ENCODE measurements around the gene PRMT2.
A peak's percentile ranks its signal among the peaks of the same experiment; 100 is the strongest.
"Not testable (repeated sequence)": the region's sequence is repeated elsewhere in the genome, so short reads cannot be mapped to it uniquely, and the experiment has no call there.

The PRMT2 gene

GRCh38 chr21:46617267-46618051 lies 18.0 kb upstream of the PRMT2 start:
- DNase-seq (ENCODE audit: low read depth in 3 of 3) = no peak

DNA sequence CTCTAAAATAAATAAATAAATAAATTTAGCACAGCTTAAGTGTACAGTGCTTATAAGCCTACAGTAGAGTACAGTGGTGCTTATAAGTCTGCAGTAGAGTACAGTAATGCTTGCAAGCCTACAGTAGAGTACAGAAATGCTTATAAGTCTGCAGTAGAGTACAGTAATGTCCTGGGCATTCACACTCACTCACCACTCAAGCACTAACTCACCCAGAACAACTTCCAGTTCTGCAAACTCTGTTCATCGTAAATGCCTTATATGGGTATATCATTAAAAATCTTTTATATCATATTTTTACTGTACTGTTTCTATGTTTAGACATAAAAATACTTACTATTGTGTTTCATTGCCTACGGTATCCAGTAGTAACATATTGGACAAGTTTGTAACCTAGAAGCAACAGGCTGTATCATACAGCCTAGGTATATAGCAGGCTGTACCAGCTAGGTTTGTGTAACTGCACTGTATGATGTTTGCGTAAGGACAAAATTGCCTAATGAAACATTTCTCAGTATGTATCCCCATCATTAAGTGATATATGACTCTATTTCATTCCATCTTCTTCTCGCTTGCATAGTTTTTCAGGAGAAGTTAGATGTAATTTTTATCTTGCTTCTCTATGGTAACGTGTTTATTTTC lies 16.6 kb upstream of the PRMT2 start:
- DNase-seq (ENCODE audit: low read depth in 3 of 3) = no peak

GRCh38 chr21:46619846-46620245 lies 15.6 kb upstream of the PRMT2 start:
- DNase-seq (ENCODE audit: low read depth in 3 of 3) = no peak

GRCh38 chr21:46620846-46621245 lies 14.6 kb upstream of the PRMT2 start:
- no peak for DNase-seq (ENCODE audit: low read depth in 3 of 3)

DNA sequence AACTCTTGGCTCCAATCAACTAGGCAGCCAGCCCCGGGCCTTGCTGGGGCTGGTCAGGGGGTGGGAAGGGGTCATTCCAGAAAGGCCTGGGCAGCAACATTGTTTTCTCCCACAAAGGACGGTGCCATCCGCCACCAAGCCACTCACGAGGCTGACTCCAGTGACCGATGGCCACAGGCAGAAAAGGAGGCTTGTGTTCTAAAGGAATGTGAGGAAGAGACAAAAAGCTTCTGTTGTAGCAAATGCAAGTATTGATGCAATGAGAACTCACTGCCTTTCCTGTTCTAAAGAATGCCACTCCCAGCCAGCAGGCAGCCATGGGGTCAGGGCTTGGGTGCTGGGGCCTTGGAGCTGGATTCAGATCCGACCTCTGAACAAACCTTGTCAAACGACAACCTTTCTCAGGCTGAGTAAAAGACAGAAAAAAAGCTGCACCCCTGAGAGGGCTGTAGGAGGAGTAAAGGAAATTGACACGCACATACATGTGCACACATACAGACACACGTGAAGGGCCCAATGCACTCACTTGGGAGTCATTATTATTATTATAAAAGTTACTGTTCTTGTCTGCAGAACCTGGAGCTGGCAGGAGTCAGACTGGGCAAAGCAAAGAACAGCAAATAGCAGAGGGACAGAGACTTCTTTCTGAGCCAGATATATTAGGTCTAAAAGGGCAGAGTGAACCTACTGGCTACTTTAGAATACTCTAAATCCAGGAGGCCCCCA lies 13.9 kb upstream of the PRMT2 start:
- no peak for DNase-seq (ENCODE audit: low read depth in 3 of 3)

DNA sequence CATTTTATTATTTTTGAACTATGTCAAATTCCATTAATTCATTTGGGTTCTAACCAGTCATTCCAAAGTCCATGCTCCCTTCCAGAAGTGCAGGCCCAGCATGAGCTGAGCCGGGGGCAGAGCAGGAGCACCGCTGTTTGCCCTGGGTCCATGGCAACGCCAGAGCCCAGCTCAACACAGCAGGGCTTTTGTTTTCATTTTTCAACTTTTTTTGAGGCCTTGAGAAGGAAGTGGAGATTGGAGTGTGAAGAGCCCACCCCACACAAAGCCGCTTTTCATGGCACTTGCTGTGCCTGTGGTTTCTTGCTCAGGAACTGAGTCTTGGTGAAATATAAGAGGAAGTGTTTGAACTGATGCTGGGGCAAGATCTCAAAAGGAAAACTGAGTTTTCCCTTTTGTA lies 13.2 kb upstream of the PRMT2 start:
- DNase-seq (ENCODE audit: low read depth in 3 of 3) = no peak

DNA sequence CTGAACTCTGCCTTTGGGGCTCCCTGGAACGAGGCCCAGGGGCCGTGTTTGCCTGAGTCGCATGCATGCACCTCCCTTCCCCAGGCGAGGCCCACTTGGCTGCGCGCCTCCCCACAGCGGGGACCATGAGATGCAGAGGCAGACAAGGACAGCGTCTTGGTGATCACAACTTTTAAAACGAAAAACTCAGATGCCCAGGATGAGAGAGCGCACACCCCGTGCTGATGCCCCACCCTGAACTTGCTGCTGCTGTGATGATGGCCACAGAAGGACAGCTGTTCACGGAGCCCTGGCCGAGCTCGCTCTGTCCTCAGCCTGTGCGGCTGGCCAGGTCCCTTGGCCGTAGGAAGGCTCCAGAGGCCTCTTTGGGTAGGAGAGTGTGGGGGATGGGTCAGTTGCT lies 11.4 kb upstream of the PRMT2 start:
- DNase-seq (ENCODE audit: low read depth in 3 of 3) = no peak

DNA sequence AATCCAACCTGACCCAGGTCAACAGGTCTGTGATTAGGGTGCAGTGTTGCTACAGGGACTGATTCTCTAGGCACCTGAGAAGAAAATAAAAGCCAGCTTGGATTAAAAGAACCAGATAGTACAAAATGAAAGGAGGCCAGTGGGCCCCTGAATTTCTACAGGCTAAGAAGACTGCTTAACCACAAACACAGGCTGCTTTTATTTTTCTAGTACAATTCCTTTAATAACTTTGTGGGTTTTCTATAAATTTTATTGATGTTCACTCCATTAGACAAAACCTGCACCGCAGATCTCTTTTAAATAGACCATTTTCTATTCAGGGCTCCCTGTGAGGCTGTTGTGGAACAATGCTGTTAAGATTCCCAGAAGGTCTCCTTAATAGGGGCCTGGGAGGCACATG lies 9.7 kb upstream of the PRMT2 start:
- DNase-seq (ENCODE audit: low read depth in 3 of 3) = no peak

GRCh38 chr21:46626536-46626935 lies 8.9 kb upstream of the PRMT2 start:
- DNase-seq (ENCODE audit: low read depth in 3 of 3) = no peak

DNA sequence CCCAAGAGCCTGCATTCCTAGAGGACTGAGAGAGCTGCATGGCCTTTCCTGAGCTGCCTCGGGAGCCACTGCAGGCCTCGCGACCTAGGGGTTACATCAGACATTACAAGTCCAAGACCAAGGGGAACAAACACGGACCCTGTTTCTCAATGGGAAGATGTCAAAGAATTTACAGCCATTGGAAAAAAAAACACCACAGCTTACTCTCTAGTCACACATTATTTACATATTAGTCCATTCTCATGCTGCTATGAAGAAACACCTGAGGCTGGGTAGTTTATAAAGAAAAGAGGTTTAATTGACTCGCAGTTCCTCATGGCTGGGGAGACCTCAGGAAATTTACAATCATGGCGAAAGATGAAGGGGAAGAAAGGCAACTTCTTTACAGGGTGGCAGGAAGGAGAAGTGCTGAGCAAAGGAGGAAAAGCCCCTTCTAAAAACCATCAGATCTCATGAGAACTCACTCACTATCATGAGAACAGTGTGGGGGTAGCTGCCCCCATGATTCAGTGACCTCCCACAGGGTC lies 8.4 kb upstream of the PRMT2 start:
- no peak for DNase-seq (ENCODE audit: low read depth in 3 of 3)

DNA sequence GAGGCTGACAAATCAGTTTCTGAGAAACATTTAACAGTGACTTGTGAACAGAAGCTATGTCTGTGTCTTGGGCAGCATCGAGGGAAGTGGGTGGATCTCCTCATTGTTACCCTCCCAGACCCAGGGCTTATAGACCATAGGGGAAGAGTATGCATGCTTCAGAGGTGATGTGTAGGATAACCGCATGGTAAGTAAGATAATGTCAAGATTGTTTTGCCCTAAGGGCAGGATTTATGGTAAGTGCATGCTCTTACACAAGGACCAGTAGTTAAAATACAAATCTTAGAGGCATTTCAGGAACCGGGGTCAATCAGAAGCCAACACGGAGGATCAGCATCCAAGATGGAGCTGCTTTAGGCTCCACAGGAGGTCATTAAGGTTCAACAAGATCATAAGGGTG lies 7.7 kb upstream of the PRMT2 start:
- DNase-seq (ENCODE audit: low read depth in 3 of 3) = no peak

DNA sequence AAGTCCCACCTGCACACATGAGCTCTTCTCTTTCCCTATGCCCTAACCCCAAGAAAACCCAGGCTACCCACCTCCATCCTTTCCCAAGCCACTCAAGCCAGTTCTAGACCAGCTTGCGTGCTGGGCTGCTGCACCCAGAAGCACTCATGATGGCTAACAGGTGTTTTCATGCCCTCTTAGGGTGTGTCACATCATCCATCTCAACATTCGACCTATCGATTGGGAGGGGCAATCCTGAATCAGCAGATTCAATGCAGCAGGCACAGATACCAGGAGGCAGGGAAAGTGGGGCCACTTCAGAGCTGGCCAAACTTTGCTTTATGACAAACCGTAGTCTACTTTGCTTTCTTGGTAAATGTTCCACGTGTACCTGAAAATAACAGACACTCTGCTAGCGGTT lies 6.6 kb upstream of the PRMT2 start:
- no peak for DNase-seq (ENCODE audit: low read depth in 3 of 3)

DNA sequence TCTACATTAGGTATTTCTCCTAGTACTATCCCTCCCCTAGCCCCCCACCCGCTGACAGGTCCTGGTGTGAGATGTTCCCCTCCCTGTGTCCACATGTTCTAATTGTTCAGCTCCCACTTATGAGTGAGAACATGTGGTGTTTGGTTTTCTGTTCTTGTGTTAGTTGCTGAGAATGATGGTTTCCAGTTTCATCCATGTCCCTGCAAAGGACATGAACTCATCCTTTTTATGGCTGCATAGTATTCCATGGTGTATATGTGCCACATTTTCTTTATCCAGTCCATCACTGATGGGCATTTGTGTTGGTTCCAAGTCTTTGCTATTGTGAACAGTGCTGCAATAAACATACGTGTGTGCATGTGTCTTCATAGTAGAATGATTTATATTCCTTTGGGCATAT lies 4.6 kb upstream of the PRMT2 start:
- DNase-seq (ENCODE audit: low read depth in 3 of 3) = not testable (repeated sequence)

DNA sequence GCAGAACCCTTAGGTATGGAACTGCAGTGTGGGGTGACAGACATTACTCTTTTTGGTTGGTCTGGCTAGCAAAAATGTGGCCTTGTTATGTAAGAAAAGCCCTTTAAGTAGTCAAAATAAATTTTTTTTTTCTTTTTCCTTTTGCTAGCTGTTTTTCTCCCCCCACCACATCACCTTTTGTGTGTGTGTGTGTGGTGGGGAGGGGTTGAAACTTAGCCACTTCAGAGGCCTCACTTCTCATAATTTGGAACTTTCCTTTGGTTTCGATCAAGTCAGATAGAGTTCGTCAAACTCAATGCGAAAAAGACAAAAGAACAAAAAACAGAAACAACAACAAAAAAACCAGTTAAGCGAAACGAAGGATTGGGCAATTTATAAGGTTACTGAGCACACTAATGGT lies 1.9 kb upstream of the PRMT2 start:
- DNase-seq (ENCODE audit: low read depth in 3 of 3) = no peak

GRCh38 chr21:46634427-46634826 lies 1.0 kb upstream of the PRMT2 start:
- DNase-seq (ENCODE audit: low read depth in 3 of 3) = no peak

GRCh38 chr21:46634966-46635323 lies 529 bp upstream of the PRMT2 start:
- peak in 1 of 3 experiments; percentile 13 for DNase-seq (ENCODE audit: low read depth in 3 of 3)

- no peak for DNase-seq (ENCODE audit: low read depth in 3 of 3)
These were observed 673 bp downstream of the PRMT2 start for GRCh38 chr21:46636181-46636512.

GRCh38 chr21:46636550-46637285 lies 1.2 kb downstream of the PRMT2 start:
- DNase-seq (ENCODE audit: low read depth in 3 of 3) = no peak

DNA sequence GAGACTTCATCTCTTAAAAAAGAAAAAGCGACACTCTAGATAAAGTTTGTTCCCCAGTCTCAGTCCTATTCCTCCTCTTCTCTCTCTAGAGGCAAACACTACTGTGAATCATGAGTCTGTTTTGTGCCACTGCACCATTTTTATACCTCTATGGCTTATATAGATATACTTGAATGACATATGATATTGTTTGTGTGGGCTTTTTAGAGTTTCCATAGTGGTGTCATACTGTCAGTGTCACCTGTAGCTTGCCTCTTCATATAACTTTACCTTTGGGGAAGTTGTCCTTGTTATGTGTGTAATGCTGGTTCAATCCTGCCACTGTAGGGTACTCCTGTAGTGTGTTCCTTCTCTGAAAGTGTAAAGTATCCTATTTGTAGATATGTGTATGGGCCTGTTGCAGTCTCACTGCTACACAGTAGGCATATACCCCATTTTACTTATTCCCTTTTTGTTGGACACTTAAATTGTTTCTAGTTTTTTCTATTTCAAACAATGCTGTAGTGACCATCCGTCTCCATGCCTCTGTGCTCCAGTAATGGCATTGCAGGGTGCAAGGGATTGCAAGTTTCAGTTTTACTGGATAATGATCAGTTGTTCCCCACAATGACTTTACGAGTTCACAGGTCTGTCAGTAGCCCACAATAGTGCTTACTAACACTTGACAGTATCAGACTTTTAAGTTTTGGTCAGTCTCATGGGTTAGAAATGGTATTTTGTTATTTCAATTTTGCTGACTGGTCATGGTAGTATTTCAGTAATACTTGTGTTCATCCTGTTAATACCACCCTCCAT lies 2.7 kb downstream of the PRMT2 start:
- no peak for DNase-seq (ENCODE audit: low read depth in 3 of 3)

DNA sequence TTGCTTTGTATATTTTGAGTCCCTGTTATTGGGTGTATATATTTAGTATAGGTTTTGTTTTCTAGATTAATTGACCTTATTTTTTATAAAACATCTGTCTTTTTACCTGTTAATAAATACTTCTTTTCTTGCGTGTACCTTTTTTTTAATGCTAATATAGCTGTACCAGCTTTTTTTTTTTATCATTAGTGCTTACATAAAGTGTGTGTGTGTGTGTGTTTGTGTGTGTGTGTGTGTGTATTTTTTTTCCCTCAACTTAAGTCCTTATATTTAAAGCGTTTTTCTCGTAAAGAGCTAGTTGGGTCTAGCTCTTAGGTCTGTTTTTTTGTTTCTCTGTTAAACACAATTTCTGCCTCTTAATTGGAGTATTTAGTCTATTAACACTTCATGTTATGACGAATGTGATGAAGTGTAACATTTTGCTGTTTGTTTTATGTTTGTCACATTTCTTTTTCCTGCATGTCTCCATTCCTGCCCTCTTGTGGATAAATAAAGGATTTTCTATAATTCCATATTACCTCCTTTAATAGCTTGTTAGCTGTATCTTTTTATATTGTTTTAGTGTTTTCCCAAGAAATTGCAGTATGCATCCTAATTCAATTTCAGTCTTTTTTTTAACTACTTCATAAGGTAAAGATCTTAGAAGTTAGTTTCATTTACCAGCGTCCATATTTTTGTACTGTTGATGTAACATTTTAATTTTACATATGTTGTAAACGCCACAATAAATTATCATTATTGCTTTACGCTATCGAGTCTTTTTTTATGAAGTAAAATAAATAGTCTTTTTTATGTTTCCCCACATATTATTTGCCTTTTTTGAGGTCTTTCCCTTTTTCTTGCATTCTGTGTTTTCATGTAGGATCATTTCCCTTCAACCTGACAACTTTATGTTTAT lies 4.3 kb downstream of the PRMT2 start:
- DNase-seq (ENCODE audit: low read depth in 3 of 3) = no peak

Measured in stimulated activated CD4-positive, alpha-beta T cell treated with anti-CD3 and anti-CD28 coated beads, TNF-alpha, amount 100 ng/mL, for 4 hours (primary cell).